22Rv1 (cell line): ENCODE results near the gene ATP8B1.

Experiments used
- CTCF ChIP-seq: fragments of 450-650 bp; IDR thresholded peaks from 2 replicates; pipeline ENCODE4 v1.5.1; 2017; ENCODE audit warnings: mild to moderate bottlenecking
- ZFX ChIP-seq: fragments of 450-650 bp; IDR thresholded peaks from 2 replicates; pipeline ENCODE4 v1.6.1; 2017; ENCODE audit warnings: antibody characterized with exemption, borderline replicate concordance

- TF ChIP-seq CTCF, result no peak
- TF ChIP-seq ZFX, result no peak
These were observed 15.9 kb downstream of the ATP8B1 start for GRCh38 chr18:57787068-57787685.
